HL-60 (cell line): ENCODE data around the gene FARS2.
A peak's percentile ranks its signal among the peaks of the same experiment; 100 is the strongest.

Experiments
- DNase-seq, 2 experiments: peaks; one replicate each; pipeline ENCODE4 v3.0.0-alpha.2; 2010 to 2020; ENCODE audit warnings: low read depth in 1 of 2, low spot score in 1 of 2
- H3K27ac ChIP-seq: fragments of 250-450 bp; sonication (Bioruptor Pico); replicated peaks from 2 replicates; pipeline ENCODE4 v1.5.1; 2020; ENCODE audit warnings: mild to moderate bottlenecking, moderate library complexity
- H3K27me3 ChIP-seq: fragments of 250-450 bp; sonication (Bioruptor Pico); 2 replicates; pipeline ENCODE4 v1.5.1; 2021; ENCODE audit warnings: mild to moderate bottlenecking, moderate library complexity; ENCODE audit not compliant: insufficient read depth, poor library complexity, severe bottlenecking
- H3K4me3 ChIP-seq: replicated peaks from 2 replicates; pipeline ENCODE4 v1.5.1; 2011; ENCODE audit warnings: mild to moderate bottlenecking, control low read depth, low read length; ENCODE audit not compliant: insufficient read depth
- GABPA ChIP-seq: IDR thresholded peaks from 2 replicates; pipeline ENCODE4 v1.6.1; 2012; ENCODE audit warnings: low read depth
- POLR2AphosphoS5 ChIP-seq: IDR thresholded peaks from 2 replicates; pipeline ENCODE4 v1.6.1; 2012; ENCODE audit warnings: low read depth
- SPI1 ChIP-seq: IDR thresholded peaks from 2 replicates; pipeline ENCODE4 v1.6.1; 2012; ENCODE audit warnings: low read depth, mild to moderate bottlenecking, borderline replicate concordance
- TF ChIP-seq, protein P1 (sequence below): IDR thresholded peaks from one replicate; pipeline ENCODE4 v1.5.1; 2011; ENCODE audit warnings: low read length, control low read depth, inconsistent platforms; ENCODE audit not compliant: insufficient read depth
- TF ChIP-seq, protein P2 (sequence below): IDR thresholded peaks from 2 replicates; pipeline ENCODE4 v1.6.1; 2012; ENCODE audit warnings: low read depth; ENCODE audit not compliant: insufficient replicate concordance

The FARS2 gene

DNA sequence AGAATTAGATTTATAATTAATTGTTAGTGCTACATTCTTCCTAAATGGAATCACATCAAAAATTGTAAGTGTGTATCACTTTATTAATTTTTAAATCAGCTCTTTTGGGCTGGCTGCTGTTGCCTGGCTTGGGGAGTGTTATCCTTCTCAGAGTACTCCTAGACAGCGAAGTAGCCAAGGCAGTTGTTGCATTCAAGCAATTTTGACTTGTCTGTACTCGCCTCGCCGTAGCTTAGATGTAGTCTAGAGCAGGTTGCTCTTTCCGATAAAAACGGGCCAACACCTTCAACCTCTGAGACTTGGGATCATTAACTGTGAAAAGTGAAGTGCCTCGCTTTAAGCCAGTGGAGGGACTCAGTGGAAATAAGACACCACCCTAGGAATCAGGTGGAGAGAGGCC lies 151.3 kb downstream of the FARS2 start:
- Histone ChIP-seq H3K27me3 (no peaks in the 10 kb centered on the region), H3K4me3 (no peak overlapping the region), H3K27ac (no peak overlapping the region)
- TF ChIP-seq, protein P1, sequence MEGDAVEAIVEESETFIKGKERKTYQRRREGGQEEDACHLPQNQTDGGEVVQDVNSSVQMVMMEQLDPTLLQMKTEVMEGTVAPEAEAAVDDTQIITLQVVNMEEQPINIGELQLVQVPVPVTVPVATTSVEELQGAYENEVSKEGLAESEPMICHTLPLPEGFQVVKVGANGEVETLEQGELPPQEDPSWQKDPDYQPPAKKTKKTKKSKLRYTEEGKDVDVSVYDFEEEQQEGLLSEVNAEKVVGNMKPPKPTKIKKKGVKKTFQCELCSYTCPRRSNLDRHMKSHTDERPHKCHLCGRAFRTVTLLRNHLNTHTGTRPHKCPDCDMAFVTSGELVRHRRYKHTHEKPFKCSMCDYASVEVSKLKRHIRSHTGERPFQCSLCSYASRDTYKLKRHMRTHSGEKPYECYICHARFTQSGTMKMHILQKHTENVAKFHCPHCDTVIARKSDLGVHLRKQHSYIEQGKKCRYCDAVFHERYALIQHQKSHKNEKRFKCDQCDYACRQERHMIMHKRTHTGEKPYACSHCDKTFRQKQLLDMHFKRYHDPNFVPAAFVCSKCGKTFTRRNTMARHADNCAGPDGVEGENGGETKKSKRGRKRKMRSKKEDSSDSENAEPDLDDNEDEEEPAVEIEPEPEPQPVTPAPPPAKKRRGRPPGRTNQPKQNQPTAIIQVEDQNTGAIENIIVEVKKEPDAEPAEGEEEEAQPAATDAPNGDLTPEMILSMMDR = no peak
- TF ChIP-seq GABPA = no peak
- TF ChIP-seq, protein P2, sequence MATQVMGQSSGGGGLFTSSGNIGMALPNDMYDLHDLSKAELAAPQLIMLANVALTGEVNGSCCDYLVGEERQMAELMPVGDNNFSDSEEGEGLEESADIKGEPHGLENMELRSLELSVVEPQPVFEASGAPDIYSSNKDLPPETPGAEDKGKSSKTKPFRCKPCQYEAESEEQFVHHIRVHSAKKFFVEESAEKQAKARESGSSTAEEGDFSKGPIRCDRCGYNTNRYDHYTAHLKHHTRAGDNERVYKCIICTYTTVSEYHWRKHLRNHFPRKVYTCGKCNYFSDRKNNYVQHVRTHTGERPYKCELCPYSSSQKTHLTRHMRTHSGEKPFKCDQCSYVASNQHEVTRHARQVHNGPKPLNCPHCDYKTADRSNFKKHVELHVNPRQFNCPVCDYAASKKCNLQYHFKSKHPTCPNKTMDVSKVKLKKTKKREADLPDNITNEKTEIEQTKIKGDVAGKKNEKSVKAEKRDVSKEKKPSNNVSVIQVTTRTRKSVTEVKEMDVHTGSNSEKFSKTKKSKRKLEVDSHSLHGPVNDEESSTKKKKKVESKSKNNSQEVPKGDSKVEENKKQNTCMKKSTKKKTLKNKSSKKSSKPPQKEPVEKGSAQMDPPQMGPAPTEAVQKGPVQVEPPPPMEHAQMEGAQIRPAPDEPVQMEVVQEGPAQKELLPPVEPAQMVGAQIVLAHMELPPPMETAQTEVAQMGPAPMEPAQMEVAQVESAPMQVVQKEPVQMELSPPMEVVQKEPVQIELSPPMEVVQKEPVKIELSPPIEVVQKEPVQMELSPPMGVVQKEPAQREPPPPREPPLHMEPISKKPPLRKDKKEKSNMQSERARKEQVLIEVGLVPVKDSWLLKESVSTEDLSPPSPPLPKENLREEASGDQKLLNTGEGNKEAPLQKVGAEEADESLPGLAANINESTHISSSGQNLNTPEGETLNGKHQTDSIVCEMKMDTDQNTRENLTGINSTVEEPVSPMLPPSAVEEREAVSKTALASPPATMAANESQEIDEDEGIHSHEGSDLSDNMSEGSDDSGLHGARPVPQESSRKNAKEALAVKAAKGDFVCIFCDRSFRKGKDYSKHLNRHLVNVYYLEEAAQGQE = no peak
- TF ChIP-seq SPI1 = no peak
- no peak for DNase-seq

DNA sequence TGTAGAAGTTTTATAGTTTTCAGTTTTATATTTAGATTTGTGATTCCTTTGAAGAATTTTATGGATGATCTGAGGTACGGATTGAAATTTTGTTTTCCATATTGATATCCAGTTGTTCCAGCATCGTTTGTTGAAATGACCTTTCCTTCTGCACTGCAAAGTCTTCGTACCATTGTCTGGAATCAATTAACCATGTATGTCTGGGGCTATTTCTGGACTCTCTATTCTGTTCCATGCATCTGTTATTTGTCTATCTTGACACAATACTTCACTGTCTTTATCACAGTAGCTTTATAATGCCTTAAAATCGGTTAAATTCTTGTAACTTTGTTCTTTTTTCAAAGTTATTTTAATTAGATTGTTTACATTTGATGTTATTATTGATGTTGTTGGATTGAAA lies 154.9 kb downstream of the FARS2 start:
- TF ChIP-seq SPI1 = no peak
- TF ChIP-seq GABPA = no peak
- TF ChIP-seq, protein P1 = no peak
- TF ChIP-seq, protein P2 = no peak
- TF ChIP-seq POLR2AphosphoS5 = no peak
- H3K27ac ChIP-seq = no peak overlapping the region
- no peak overlapping the region for H3K4me3 ChIP-seq
- DNase-seq = no peak
- H3K27me3 ChIP-seq = no peaks in the 10 kb centered on the region

DNA sequence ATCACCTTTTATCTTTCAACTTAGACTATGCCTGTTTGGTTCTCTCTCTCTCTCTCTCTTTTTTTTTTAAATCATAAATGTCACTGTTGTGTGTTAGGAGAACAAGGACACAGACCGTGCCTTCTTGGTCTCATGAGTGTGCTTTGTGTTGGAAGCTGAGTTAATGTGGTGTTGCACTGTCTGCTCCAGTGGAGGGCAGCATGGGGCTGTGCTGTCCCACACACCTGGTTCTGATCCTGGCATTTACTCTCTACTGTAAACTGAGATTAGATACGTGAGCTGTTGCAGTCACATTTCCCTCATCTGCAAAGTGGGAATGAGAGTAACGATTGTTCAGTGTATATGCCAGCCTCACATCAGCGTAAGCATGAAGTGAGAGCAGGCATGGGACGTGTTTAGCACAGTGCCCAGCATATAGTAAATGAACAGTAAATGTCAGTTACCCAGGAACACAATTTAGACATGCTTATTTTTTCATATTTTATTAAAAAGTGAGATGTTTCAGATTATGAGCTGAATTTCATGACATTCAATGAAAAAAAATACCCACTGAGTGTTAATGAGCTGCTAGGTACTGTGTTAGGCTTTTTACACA lies 161.1 kb downstream of the FARS2 start:
- TF ChIP-seq, protein P2 = peak; percentile 86
- no peak for TF ChIP-seq POLR2AphosphoS5
- DNase-seq = no peak
- Histone ChIP-seq H3K27ac (no peak overlapping the region), H3K27me3 (no peaks in the 10 kb centered on the region), H3K4me3 (no peak overlapping the region)

DNA sequence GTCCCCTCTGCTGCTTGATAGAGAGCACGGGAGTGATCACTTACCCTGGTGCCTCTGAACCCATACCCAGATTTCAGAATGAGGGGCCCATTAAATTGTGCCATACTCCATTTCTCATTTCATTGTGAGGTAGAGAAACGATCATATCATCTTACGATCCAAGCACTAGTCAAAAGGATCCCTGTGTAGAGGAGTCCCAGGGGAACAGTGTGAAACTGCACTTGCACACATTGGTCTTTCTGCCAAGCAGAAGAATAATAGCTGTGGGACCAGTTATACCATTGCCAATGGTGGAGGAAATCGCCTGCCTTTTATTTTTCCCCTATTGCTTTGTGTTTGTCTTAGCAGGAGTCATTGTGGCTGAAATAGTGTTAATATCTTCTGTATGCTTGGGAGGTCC lies 161.9 kb downstream of the FARS2 start:
- DNase-seq = no peak
- Histone ChIP-seq H3K27me3 (no peaks in the 10 kb centered on the region), H3K27ac (no peak overlapping the region), H3K4me3 (no peak overlapping the region)
- TF ChIP-seq GABPA = no peak
- no peak for TF ChIP-seq SPI1
- TF ChIP-seq, protein P2 = no peak
- no peak for TF ChIP-seq POLR2AphosphoS5
- TF ChIP-seq, protein P1 = no peak
